ENCODE data around the gene TNFSF13B. TPM values are rescaled to one million over a fixed set of nuclear protein-coding genes. Genes with fewer than 3 reads are reported as not detected.
A peak's percentile ranks its signal among the peaks of the same experiment; 100 is the strongest.
"Not testable (repeated sequence)": the region's sequence is repeated elsewhere in the genome, so short reads cannot be mapped to it uniquely, and the experiment has no call there.

TNFSF13B gene
- total RNA-seq, 2 donors from 2014 or later: 2.8 to 6.6 TPM

DNA sequence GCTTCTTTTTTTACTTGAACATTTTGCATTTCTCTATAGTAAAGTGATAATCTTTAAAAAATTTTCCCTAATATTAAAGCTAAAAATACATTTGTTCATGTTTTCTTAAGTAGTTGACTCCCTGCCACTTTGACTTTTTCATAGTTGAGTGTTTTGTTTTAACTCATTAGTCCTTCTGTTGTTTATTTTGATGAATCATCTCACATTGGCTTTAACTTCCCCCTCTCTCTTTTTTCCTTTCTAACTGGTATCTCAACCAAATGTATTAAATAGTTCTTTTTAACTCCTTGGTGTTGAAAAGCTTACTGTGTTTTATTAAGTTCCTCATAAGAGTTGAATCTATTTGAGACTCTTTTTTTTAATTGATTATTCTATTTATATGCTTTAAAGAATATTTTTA is 2.8 kb downstream of the TNFSF13B start:
- DNase-seq (ENCODE audit: low spot score in 2 of 2) (no peak), ATAC-seq (no peak)
- H3K36me3 Mint-ChIP-seq: peaks cover 5% of the 10 kb centered on the region in 2 donors
- H3K27ac Mint-ChIP-seq: no peak overlapping the region
- H3K9me3 Mint-ChIP-seq: no peaks in the 10 kb centered on the region

DNA sequence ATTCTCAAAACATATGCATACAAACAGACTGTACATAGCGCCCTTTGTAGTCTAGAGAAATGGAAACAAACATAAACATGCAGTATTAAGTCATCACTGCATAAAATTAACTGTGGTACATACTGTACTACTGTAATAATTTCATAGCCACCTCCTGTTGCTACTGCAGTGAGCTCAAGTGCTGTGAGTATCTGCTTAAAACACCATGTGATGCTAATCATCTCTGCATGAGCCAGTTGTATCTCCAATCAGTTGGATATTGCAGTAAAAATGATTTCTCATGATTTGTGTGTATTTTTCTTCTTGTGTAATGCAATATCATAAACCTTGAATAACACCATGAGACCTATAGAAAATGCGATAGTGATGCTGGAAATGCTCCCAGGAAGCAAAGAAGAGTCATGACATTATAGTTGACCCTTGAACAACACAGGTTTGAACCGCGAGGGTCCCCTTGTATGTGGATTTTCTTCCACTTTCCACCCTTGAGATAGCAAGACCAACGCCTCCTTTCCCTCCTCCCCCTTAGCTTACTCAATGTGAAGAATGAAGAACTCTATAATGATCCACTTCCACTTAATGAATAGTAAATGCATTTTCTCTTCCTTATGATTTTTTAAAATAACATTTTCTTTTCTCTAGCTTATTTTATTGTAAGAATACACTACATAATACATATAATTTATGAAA is 4.1 kb downstream of the TNFSF13B start:
- Mint-ChIP-seq H3K9me3 (no peaks in the 10 kb centered on the region), H3K27ac (no peak overlapping the region)
- ATAC-seq: no peak

DNA sequence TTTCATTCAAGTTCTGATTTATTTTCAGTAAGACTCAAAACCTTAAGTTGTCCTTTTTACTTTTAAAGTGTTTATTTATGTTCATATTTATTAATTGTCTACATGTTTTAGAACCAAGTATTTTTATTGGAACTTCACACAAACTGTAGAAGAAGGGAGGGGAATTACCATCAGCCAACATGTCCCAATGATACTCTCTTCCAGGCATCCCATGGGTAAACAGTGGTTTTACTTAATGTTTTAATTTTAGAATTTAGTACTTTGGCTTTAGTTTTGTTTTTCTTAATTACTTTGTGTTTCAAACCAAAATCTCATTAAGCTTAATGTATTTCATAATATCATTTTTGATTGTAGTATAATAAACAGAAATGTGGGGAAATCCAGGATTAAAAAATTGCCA is 5.2 kb downstream of the TNFSF13B start:
- Mint-ChIP-seq H3K27ac (no peak overlapping the region), H3K36me3 (peaks cover 0 to 12% of the 10 kb centered on the region in 2 donors), H3K9me3 (no peaks in the 10 kb centered on the region)
- ATAC-seq (no peak), DNase-seq (ENCODE audit: low spot score in 2 of 2) (no peak)

More for the DNA sequence above, 4.1 kb downstream of the TNFSF13B start:
- H3K36me3 Mint-ChIP-seq: peaks cover 0 to 5% of the 10 kb centered on the region in 2 donors
- no peak for DNase-seq (ENCODE audit: low spot score in 2 of 2)

DNA sequence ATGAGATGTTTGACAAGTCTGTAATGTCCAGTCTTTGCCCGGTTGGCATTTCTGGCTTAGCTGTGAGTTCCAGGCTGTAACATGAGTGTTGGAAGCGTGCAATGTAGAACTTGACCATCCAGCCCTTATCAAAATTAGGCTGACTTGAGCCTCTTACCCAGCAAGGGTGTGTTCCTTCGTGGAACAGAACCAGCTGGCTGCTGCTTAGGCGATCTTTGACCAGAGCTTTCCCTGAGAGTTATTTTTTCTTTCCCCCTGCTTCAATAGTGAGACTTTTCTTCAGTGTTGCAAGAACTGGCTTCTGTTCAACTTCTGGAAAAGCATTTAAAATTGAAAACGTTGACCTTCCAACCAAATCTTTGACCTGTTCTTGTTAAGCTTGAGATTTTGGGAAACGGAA is 6.5 kb downstream of the TNFSF13B start:
- H3K27ac Mint-ChIP-seq: no peak overlapping the region
- H3K9me3 Mint-ChIP-seq: no peaks in the 10 kb centered on the region

DNA sequence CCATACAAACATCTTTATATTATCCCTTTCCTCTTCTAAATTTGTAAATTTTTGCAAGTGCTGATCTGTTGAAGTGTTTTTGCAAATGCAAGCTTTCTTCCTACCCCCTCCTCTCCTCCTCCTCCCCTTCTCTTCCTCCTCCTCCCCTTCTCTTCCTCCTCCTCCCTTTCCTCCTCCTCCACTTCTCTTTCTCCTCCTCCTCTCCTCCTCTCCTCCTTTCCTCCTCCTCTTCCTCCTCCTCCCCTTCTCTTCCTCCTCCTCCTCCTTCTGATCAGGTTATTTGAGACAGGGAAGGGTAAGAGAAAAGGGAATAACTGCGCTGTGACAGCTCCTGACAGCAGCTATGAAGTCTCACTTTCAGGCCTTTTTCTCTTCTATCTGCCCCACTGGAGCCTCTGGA is 8.9 kb downstream of the TNFSF13B start:
- H3K27ac Mint-ChIP-seq: no peak overlapping the region
- no peak for ATAC-seq
- H3K9me3 Mint-ChIP-seq: no peaks in the 10 kb centered on the region
- DNase-seq (ENCODE audit: low spot score in 2 of 2): no peak
- H3K36me3 Mint-ChIP-seq: peaks cover 0 to 15% of the 10 kb centered on the region in 2 donors

More for the DNA sequence above, 6.5 kb downstream of the TNFSF13B start:
- H3K36me3 Mint-ChIP-seq: peaks cover 0 to 15% of the 10 kb centered on the region in 2 donors
- ATAC-seq: no peak
- no peak for DNase-seq (ENCODE audit: low spot score in 2 of 2)

DNA sequence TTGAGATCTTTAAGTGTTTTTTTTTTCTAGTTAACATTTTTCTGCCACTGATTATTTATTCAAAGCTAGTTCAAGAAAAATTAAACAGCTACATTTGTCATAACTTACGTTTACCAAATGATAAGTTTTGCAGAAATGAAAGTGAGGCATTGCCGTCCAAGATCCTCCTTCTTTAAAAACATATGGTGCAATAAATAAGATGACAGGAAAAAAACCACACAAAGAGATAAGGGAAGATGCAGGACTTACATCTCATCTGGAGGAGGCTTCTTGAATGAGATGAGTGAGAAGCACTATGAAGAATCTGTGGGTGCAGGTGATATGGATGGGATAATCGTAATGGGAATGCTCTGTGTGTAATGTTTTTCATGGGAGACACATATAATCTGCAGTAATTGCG is 12.4 kb downstream of the TNFSF13B start:
- DNase-seq (ENCODE audit: low spot score in 2 of 2): no peak
- no peaks in the 10 kb centered on the region for H3K9me3 Mint-ChIP-seq
- no peak overlapping the region for H3K27ac Mint-ChIP-seq
- peaks cover 0 to 9% of the 10 kb centered on the region in 2 donors for H3K36me3 Mint-ChIP-seq
- no peak for ATAC-seq

DNA sequence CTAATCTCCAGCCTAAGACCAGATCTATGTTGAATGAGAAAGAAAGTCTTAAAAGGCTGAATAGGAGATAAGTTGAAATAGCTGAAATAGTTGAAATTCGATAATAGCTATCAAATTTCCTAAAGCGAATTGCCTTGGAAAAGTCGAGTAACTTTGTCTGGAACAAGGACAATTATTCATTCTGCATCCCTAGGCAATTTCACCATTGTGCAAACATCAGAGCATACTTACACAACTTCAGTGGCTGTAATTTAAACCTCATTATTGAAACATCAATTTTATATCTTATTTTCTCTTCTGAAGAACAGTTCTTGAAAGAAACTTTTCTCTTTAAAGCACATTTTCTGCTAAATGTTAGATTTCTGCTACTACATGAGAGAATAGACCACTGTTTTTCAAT is 13.6 kb downstream of the TNFSF13B start:
- no peak for ATAC-seq
- Mint-ChIP-seq H3K9me3 (no peaks in the 10 kb centered on the region), H3K27ac (no peak overlapping the region), H3K36me3 (peaks cover 0 to 9% of the 10 kb centered on the region in 2 donors)
- no peak for DNase-seq (ENCODE audit: low spot score in 2 of 2)

DNA sequence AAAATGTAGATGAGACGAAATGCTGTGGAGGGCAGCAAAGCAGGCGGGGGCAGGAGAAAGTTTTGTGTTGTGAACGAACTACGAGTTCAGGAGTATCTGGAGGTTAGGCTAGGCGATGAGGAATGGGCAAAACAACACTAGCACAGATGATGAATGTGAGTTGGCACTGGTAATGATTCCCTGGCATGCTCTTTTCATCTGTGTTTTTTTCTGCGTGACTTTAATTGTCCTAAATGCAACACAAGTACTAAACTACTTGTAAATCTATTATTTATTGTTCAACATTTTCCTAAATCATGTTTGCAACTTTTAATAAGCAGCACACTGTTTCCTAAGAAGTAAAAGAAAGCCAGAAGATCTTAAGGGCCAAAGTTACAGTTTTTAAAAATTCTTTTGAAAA is 19.2 kb downstream of the TNFSF13B start:
- DNase-seq (ENCODE audit: low spot score in 2 of 2) (no peak), ATAC-seq (no peak)
- Mint-ChIP-seq H3K9me3 (no peaks in the 10 kb centered on the region), H3K27ac (no peak overlapping the region), H3K36me3 (no peaks in the 10 kb centered on the region)

DNA sequence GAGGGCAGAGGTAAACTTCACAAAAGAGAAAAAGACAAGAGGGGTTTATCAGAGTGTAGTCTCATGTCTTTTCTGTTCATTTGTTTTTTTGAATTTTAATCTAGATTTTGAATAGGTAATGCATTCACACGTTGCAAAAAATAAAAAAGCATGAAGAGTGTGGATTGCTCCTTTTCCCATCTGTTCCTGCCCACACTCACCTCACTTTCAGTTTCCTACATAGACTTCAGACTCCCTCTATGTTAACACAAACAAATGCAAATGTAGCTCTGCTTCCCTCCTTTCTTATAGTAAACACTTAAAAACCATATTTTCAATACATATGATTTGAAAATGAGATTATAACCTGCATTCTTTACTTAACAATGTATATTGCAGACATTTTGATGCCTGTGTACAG is 20.3 kb downstream of the TNFSF13B start:
- H3K36me3 Mint-ChIP-seq: no peaks in the 10 kb centered on the region
- no peak for ATAC-seq
- no peak overlapping the region for H3K27ac Mint-ChIP-seq
- no peak for DNase-seq (ENCODE audit: low spot score in 2 of 2)
- H3K9me3 Mint-ChIP-seq: no peaks in the 10 kb centered on the region

DNA sequence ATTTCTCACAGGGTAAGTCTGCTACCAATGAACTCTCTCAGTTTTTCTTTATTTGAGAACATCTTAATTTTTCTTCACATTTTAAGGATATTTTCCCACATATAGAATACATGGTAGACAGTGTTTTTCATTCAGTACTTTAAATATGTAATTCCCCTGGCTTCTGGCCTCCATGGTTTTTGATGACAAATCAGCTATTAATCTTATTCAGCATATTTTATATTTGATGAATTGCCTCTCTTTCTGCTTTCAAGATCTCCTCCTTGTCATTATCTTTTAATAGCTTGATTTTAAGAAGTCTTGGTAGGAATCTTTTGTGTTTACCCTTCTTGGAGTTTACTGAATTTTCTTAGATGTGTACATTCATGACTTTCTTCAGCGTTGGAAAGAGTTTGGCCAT is 27.6 kb downstream of the TNFSF13B start:
- peaks cover 6 to 15% of the 10 kb centered on the region in 2 donors for H3K36me3 Mint-ChIP-seq
- ATAC-seq: no peak
- no peak for DNase-seq (ENCODE audit: low spot score in 2 of 2)
- H3K27ac Mint-ChIP-seq: no peak overlapping the region
- peaks cover 6 to 14% of the 10 kb centered on the region in 2 donors for H3K9me3 Mint-ChIP-seq

DNA sequence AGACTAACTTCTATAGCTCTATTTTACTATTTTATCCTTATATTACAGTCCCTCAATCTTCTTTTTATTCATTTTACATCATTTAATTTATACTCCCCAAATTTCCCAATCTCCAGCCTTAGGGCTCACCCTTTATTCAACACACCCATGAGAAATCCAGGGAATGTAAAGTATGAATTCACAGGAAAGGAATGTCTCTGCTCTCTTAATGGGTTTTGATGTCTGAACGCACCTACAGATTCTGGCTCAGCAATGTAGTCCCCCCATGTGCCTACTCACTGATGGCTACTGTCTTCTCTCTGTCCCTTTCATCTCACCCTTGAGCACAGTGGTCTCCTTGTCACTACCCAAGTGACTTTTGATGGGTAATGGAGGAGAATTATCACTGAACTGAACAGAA is 32.8 kb downstream of the TNFSF13B start:
- H3K36me3 Mint-ChIP-seq: peaks cover 6 to 10% of the 10 kb centered on the region in 2 donors
- peaks cover 6 to 9% of the 10 kb centered on the region in 2 donors for H3K9me3 Mint-ChIP-seq
- no peak for DNase-seq (ENCODE audit: low spot score in 2 of 2)
- no peak overlapping the region for H3K27ac Mint-ChIP-seq
- no peak for ATAC-seq

DNA sequence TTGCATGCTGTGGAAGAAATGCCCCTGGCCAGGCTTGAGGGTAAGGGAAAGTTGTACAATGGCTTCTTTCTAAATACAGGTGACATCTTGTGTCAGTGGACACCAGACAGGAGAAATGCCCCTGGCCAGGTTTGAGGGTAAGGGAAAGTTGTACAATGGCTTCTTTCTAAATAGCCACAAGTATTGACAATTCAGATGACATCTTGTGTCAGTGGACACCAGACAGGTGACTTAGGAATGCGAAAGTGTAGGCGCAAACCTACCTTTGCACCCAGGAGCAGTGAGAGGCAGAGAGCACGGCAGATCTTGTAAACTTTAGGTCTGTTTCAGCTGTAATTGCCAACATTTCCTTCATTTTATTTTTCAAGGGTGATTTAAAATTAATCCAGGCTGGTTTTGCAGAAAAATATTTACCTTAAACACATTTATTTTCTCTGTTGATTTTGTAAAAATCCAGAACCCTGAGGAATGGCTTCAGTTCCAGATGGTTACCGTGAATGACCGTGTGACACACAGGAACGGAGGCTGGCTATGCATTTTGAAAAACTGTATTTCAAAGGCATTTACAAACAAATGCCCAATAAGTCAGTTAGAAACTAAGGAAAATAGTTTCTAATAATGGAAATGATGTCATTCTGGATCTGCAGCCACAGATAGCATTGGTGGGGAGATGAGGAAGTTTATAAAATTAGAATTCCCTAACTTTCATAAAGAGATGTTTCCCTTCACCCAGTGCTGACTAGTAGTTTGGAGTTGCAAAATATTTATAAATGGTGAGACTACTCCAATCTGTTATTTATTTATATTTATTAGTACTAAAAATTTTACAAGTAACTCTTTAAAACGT is 34.9 kb downstream of the TNFSF13B start:
- peaks cover 0 to 6% of the 10 kb centered on the region in 2 donors for H3K9me3 Mint-ChIP-seq
- DNase-seq (ENCODE audit: low spot score in 2 of 2): no peak
- no peak overlapping the region for H3K27ac Mint-ChIP-seq
- ATAC-seq: no peak
- peaks cover 0 to 6% of the 10 kb centered on the region in 2 donors for H3K36me3 Mint-ChIP-seq

DNA sequence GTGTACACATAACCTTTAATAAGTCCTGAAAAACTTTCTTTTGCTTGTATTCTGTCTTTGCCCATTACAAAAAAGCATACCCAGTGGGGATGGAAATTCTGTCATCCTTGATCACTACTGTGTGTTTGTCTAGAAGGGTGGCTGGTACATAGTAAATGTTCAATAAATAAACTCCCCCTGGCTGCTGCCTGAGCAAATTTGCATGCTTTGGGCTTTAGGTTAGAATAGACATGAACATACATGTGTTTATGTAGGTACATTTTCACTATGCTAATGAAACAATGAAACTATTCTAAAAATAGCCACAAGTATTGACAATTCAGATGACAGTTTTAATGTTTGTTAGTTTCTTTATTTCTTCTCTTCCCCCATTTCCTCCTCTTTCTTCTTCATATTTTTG is 36.1 kb downstream of the TNFSF13B start:
- ATAC-seq (no peak), DNase-seq (ENCODE audit: low spot score in 2 of 2) (no peak)
- H3K36me3 Mint-ChIP-seq: peaks cover 0 to 6% of the 10 kb centered on the region in 2 donors
- H3K27ac Mint-ChIP-seq: no peak overlapping the region
- H3K9me3 Mint-ChIP-seq: peaks cover 0 to 6% of the 10 kb centered on the region in 2 donors

DNA sequence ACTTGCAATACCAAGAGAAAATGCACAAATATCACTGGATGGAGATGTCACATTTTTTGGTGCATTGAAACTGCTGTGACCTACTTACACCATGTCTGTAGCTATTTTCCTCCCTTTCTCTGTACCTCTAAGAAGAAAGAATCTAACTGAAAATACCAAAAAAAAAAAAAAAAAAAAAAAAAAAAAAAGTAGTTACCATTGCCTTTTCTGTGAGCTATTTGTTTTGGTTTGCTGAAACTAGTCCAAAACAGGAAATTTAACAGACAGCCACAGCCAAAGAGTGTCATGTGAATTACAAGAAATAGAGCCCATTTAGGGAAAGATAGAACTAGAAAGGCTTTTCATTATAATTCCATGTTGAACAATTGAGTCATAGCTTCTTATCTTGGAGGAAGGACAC is 37.3 kb downstream of the TNFSF13B start:
- H3K36me3 Mint-ChIP-seq: peaks cover 0 to 6% of the 10 kb centered on the region in 2 donors
- ATAC-seq (no peak), DNase-seq (ENCODE audit: low spot score in 2 of 2) (no peak)
- peak overlapping the region in 1 of 2 donors; percentile 32 for H3K27ac Mint-ChIP-seq
- peaks cover 0 to 6% of the 10 kb centered on the region in 2 donors for H3K9me3 Mint-ChIP-seq

DNA sequence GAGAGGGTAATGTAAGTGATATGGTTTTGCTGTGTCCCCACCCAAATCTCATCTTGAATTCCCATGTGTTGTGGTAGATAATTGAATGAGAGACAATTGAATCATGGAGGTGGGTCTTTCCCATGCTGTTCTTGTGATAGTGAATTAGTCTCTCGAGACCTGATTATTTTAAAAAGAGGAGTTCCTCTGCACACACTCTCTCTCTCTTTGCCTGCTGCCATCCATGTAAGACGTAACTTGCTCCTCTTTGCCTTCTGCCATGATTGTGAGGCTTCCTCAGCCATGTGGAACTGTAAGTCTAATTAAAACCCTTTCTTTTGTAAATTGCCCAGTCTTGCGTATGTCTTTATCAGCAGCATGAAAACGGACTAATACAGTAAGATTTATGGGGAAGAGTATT is 42.1 kb downstream of the TNFSF13B start:
- ATAC-seq; DNase-seq (ENCODE audit: low spot score in 2 of 2); H3K27ac Mint-ChIP-seq; H3K36me3 Mint-ChIP-seq; H3K9me3 Mint-ChIP-seq: not testable (repeated sequence)

DNA sequence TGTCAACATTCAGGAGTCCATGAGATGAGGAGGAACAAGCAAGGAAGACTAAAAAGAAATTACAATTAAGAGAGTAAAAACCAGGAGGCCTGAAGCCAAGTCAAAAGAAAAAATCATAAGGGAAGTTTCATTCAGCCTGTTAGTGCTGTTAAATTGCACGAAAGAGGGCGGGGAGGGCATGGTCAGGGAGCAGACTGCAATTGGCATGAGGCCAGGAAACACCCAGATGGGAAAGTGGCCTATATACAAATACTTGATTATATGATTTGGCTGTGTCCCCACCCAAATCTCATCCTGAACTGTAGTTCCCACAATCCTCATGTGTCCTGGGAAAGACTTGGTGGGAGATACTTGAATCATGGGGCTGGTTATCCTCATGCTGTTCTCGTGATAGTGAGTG is 43.9 kb downstream of the TNFSF13B start:
- Mint-ChIP-seq H3K36me3 (peaks cover 0 to 6% of the 10 kb centered on the region in 2 donors), H3K9me3 (peaks cover 4 to 6% of the 10 kb centered on the region in 2 donors), H3K27ac (no peak overlapping the region)
- no peak for DNase-seq (ENCODE audit: low spot score in 2 of 2)
- ATAC-seq: no peak

DNA sequence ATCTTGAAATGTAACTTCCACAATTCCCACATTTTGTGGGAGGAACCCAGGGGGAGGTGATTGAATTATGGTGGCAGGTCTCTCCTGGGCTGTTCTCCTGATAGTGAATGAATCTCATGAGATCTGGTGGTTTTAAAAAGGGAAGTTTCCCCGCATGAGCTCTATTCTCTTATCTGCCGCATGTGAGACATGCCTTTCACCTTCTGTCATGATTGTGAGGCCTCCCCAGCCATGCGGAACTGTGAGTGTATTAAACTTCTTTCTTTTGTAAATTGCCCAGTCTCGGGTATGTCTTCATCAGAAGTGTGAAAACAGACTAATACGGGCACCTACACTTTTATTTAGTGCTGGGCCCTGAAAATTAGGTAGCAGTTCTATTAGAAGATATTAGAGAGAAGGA is 45.8 kb downstream of the TNFSF13B start:
- no peak for ATAC-seq
- Mint-ChIP-seq H3K36me3 (no peaks in the 10 kb centered on the region), H3K9me3 (peaks cover 0 to 4% of the 10 kb centered on the region in 2 donors), H3K27ac (no peak overlapping the region)
- no peak for DNase-seq (ENCODE audit: low spot score in 2 of 2)
